ENCODE measurements around the gene NLK. TPM values are rescaled to one million over a fixed set of nuclear protein-coding genes. Genes with fewer than 3 reads are reported as not detected.
"Not testable (repeated sequence)": the region's sequence is repeated elsewhere in the genome, so short reads cannot be mapped to it uniquely, and the experiment has no call there.

The NLK gene
- total and polyA plus RNA-seq, 5 donors = 11.7 to 28.1 (median 21.9) TPM

- peaks cover 3% of the 10 kb centered on the region for H3K4me1 ChIP-seq (ENCODE audit: control insufficient read depth, insufficient read depth, low read length)
- no peaks in the 10 kb centered on the region for H3K27me3 ChIP-seq (ENCODE audit: control insufficient read depth, insufficient read depth)
- intact Hi-C loops (cut with DNase I) = no loop called here
- H3K9me3 ChIP-seq (ENCODE audit: control insufficient read depth, low read length) = no peaks in the 10 kb centered on the region
- H3K27ac ChIP-seq (ENCODE audit: low read length) = no peak overlapping the region
- no peak for DNase-seq
- H3K4me3 ChIP-seq (ENCODE audit: low read length) = no peak overlapping the region
- 86% methylated on average over 4 of the region's 4 CpGs for WGBS
- no peak for ATAC-seq
Measured at GRCh38 chr17:28093999-28094716, 51.7 kb downstream of the NLK start.

- peaks cover 3% of the 10 kb centered on the region for H3K4me1 ChIP-seq (ENCODE audit: control insufficient read depth, insufficient read depth, low read length)
- no peaks in the 10 kb centered on the region for H3K27me3 ChIP-seq (ENCODE audit: control insufficient read depth, insufficient read depth)
- ATAC-seq = no peak
- no peak for DNase-seq
- WGBS = 56% methylated on average over 1 of the region's 1 CpG
- H3K27ac ChIP-seq (ENCODE audit: low read length) = no peak overlapping the region
- no peaks in the 10 kb centered on the region for H3K9me3 ChIP-seq (ENCODE audit: control insufficient read depth, low read length)
- intact Hi-C loops (cut with DNase I) = no loop called here
- no peak overlapping the region for H3K4me3 ChIP-seq (ENCODE audit: low read length)
Measured at GRCh38 chr17:28096756-28097155, 54.3 kb downstream of the NLK start.

- Histone ChIP-seq H3K27ac (ENCODE audit: low read length) (no peak overlapping the region), H3K4me1 (ENCODE audit: control insufficient read depth, insufficient read depth, low read length) (peaks cover 3% of the 10 kb centered on the region), H3K9me3 (ENCODE audit: control insufficient read depth, low read length) (no peaks in the 10 kb centered on the region), H3K4me3 (ENCODE audit: low read length) (no peak overlapping the region), H3K27me3 (ENCODE audit: control insufficient read depth, insufficient read depth) (no peaks in the 10 kb centered on the region)
- no peak for DNase-seq
- intact Hi-C loops (cut with DNase I) = no loop called here
- 80% methylated on average over 1 of the region's 1 CpG for WGBS
- no peak for ATAC-seq
Measured at GRCh38 chr17:28097254-28097653, 54.8 kb downstream of the NLK start.

- Histone ChIP-seq H3K27me3 (ENCODE audit: control insufficient read depth, insufficient read depth) (no peaks in the 10 kb centered on the region), H3K4me1 (ENCODE audit: control insufficient read depth, insufficient read depth, low read length) (peaks cover 3% of the 10 kb centered on the region), H3K4me3 (ENCODE audit: low read length) (no peak overlapping the region), H3K27ac (ENCODE audit: low read length) (no peak overlapping the region), H3K9me3 (ENCODE audit: control insufficient read depth, low read length) (no peaks in the 10 kb centered on the region)
- DNase-seq (no peak), ATAC-seq (no peak)
- 49% methylated on average over 2 of the region's 2 CpGs for WGBS
- intact Hi-C loops (cut with DNase I) = no loop called here
Measured at GRCh38 chr17:28097901-28098300, 55.4 kb downstream of the NLK start.

- 97% methylated on average over 12 of the region's 12 CpGs for WGBS
Measured at GRCh38 chr17:28098591-28098990, 56.1 kb downstream of the NLK start.

GRCh38 chr17:28100251-28100650 is 57.8 kb downstream of the NLK start:
- H3K4me3 ChIP-seq (ENCODE audit: low read length) = no peak overlapping the region
- H3K27ac ChIP-seq (ENCODE audit: low read length) = no peak overlapping the region
- DNase-seq (no peak), ATAC-seq (no peak)
- H3K27me3 ChIP-seq (ENCODE audit: control insufficient read depth, insufficient read depth) = no peaks in the 10 kb centered on the region
- no peaks in the 10 kb centered on the region for H3K4me1 ChIP-seq (ENCODE audit: control insufficient read depth, insufficient read depth, low read length)
- H3K9me3 ChIP-seq (ENCODE audit: control insufficient read depth, low read length) = no peaks in the 10 kb centered on the region
- WGBS = 97% methylated on average over 1 of the region's 1 CpG
- intact Hi-C loops (cut with DNase I) = no loop called here

More at GRCh38 chr17:28098591-28098990, 56.1 kb downstream of the NLK start:
- intact Hi-C loops (cut with DNase I); H3K27me3 ChIP-seq (ENCODE audit: control insufficient read depth, insufficient read depth); H3K27ac ChIP-seq (ENCODE audit: low read length); ATAC-seq; H3K4me3 ChIP-seq (ENCODE audit: low read length); H3K9me3 ChIP-seq (ENCODE audit: control insufficient read depth, low read length); H3K4me1 ChIP-seq (ENCODE audit: control insufficient read depth, insufficient read depth, low read length): not testable (repeated sequence)
- DNase-seq = peak in 1 of 3 donors; percentile 12

GRCh38 chr17:28100936-28101335 is 58.5 kb downstream of the NLK start:
- no peak for DNase-seq
- ATAC-seq = no peak
- intact Hi-C loops (cut with DNase I) = no loop called here
- Histone ChIP-seq H3K9me3 (ENCODE audit: control insufficient read depth, low read length) (no peaks in the 10 kb centered on the region), H3K27me3 (ENCODE audit: control insufficient read depth, insufficient read depth) (no peaks in the 10 kb centered on the region), H3K4me3 (ENCODE audit: low read length) (no peak overlapping the region), H3K27ac (ENCODE audit: low read length) (no peak overlapping the region), H3K4me1 (ENCODE audit: control insufficient read depth, insufficient read depth, low read length) (no peaks in the 10 kb centered on the region)
- 70% methylated on average over 1 of the region's 1 CpG for WGBS

GRCh38 chr17:28101919-28102318 is 59.4 kb downstream of the NLK start:
- intact Hi-C loops (cut with DNase I) = no loop called here
- ATAC-seq (no peak), DNase-seq (no peak)
- Histone ChIP-seq H3K4me1 (ENCODE audit: control insufficient read depth, insufficient read depth, low read length) (no peaks in the 10 kb centered on the region), H3K27ac (ENCODE audit: low read length) (no peak overlapping the region), H3K9me3 (ENCODE audit: control insufficient read depth, low read length) (no peaks in the 10 kb centered on the region), H3K27me3 (ENCODE audit: control insufficient read depth, insufficient read depth) (no peaks in the 10 kb centered on the region), H3K4me3 (ENCODE audit: low read length) (no peak overlapping the region)

GRCh38 chr17:28105501-28105900 is 63.0 kb downstream of the NLK start:
- ATAC-seq = no peak
- H3K4me1 ChIP-seq (ENCODE audit: control insufficient read depth, insufficient read depth, low read length) = no peaks in the 10 kb centered on the region
- 70% methylated on average over 1 of the region's 1 CpG for WGBS
- H3K9me3 ChIP-seq (ENCODE audit: control insufficient read depth, low read length) = no peaks in the 10 kb centered on the region
- H3K4me3 ChIP-seq (ENCODE audit: low read length) = no peak overlapping the region
- no peaks in the 10 kb centered on the region for H3K27me3 ChIP-seq (ENCODE audit: control insufficient read depth, insufficient read depth)
- no peak for DNase-seq
- intact Hi-C loops (cut with DNase I) = no loop called here
- no peak overlapping the region for H3K27ac ChIP-seq (ENCODE audit: low read length)

- no peak overlapping the region for H3K4me3 ChIP-seq (ENCODE audit: low read length)
- DNase-seq = no peak
- intact Hi-C loops (cut with DNase I) = no loop called here
- H3K4me1 ChIP-seq (ENCODE audit: control insufficient read depth, insufficient read depth, low read length) = peaks cover 7% of the 10 kb centered on the region
- no peak overlapping the region for H3K27ac ChIP-seq (ENCODE audit: low read length)
- H3K9me3 ChIP-seq (ENCODE audit: control insufficient read depth, low read length) = no peaks in the 10 kb centered on the region
- no peak for ATAC-seq
- H3K27me3 ChIP-seq (ENCODE audit: control insufficient read depth, insufficient read depth) = no peaks in the 10 kb centered on the region
- 97% methylated on average over 1 of the region's 1 CpG for WGBS
Measured at GRCh38 chr17:28110184-28110583, 67.7 kb downstream of the NLK start.

GRCh38 chr17:28112181-28112580 is 69.7 kb downstream of the NLK start:
- Histone ChIP-seq H3K27ac (ENCODE audit: low read length) (peak overlapping the region; percentile 90), H3K27me3 (ENCODE audit: control insufficient read depth, insufficient read depth) (no peaks in the 10 kb centered on the region), H3K4me1 (ENCODE audit: control insufficient read depth, insufficient read depth, low read length) (peaks cover 7% of the 10 kb centered on the region), H3K9me3 (ENCODE audit: control insufficient read depth, low read length) (no peaks in the 10 kb centered on the region), H3K4me3 (ENCODE audit: low read length) (peak overlapping the region; percentile 20)
- DNase-seq (peak in 1 of 3 donors; percentile 51), ATAC-seq (peak; percentile 62 to 63)
- 23% methylated on average over 1 of the region's 1 CpG for WGBS
- intact Hi-C loops (cut with DNase I) = no loop called here

GRCh38 chr17:28112606-28113005 is 70.1 kb downstream of the NLK start:
- Histone ChIP-seq H3K27ac (ENCODE audit: low read length) (no peak overlapping the region), H3K4me1 (ENCODE audit: control insufficient read depth, insufficient read depth, low read length) (peaks cover 7% of the 10 kb centered on the region), H3K4me3 (ENCODE audit: low read length) (peak overlapping the region; percentile 20), H3K27me3 (ENCODE audit: control insufficient read depth, insufficient read depth) (no peaks in the 10 kb centered on the region), H3K9me3 (ENCODE audit: control insufficient read depth, low read length) (no peaks in the 10 kb centered on the region)
- WGBS = 30% methylated on average over 2 of the region's 2 CpGs
- DNase-seq (no peak), ATAC-seq (peak; percentile 67 to 76)
- intact Hi-C loops (cut with DNase I) = no loop called here

All from right cardiac atrium (tissue), 5 donors.